GM12891 (cell line): ENCODE results near the gene GKN1.

ENCODE experiments used
- POLR2A ChIP-seq: IDR thresholded peaks from 2 replicates; pipeline ENCODE4 v1.6.1; 2011; ENCODE audit warnings: low read depth, low read length, control low read depth
- POLR2AphosphoS5 ChIP-seq: IDR thresholded peaks from 2 replicates; pipeline ENCODE4 v1.6.1; 2011; ENCODE audit warnings: low read depth, low read length, control low read depth
- POU2F2 ChIP-seq: IDR thresholded peaks from 2 replicates; pipeline ENCODE4 v1.6.1; 2011; ENCODE audit warnings: low read depth, mild to moderate bottlenecking, control low read depth, low read length, moderate library complexity
- SPI1 ChIP-seq: IDR thresholded peaks from 2 replicates; pipeline ENCODE4 v1.6.1; 2011; ENCODE audit warnings: low read depth, low read length, control low read depth
- TAF1 ChIP-seq: IDR thresholded peaks from 2 replicates; pipeline ENCODE4 v1.6.1; 2011; ENCODE audit warnings: low read depth, low read length, control low read depth

DNA sequence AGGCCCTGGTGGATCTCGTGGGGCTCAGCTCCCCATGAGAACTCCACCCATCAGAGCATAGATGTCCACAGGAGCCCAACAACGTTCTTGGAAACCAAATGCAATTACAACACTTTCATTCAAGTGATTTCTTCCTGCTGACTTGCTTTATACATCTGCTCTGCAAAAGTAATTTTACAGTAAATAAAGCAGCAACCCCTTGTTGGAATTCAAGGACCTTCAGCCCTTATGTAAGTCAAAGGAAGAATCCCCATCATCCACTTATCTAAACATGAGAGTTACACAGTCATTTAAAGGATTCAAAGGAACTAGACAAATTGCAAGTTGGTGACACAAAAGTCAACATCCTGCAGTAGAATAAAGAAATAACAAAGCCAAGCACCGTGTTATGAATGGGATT is 21.5 kb downstream of the GKN1 start:
- TF ChIP-seq TAF1 (no peak), POLR2AphosphoS5 (no peak), POLR2A (no peak), POU2F2 (no peak), SPI1 (no peak)
